Sciatic nerve (tissue), 2 donors: ENCODE data around the gene KLF5. TPM values are rescaled to one million over a fixed set of nuclear protein-coding genes. Genes with fewer than 3 reads are reported as not detected.
A peak's percentile ranks its signal among the peaks of the same experiment; 100 is the strongest.
"Not testable (repeated sequence)": the region's sequence is repeated elsewhere in the genome, so short reads cannot be mapped to it uniquely, and the experiment has no call there.

Experiments
- ATAC-seq: fragments of 200-7000 bp; cut with Tn5 transposase; one replicate; pipeline ENCODE4 v1.9.1; 2020; ENCODE audit warnings: mild to moderate bottlenecking, moderate library complexity
- DNase-seq: peaks from one replicate; pipeline ENCODE4 v3.0.0-alpha.2; 2020; ENCODE audit warnings: low spot score
- intact Hi-C: fragments of 100-400 bp; cut with DNase I; formaldehyde crosslinking; loops from one replicate; pipeline ENCODE4 v1.14.2; 2022
- total RNA-seq: library from RNA; stranded (reverse); fragmentation: NEBNext Ultra II Directional; extraction: Animal tissue kit (Norgen Biotek cat#: 25700); gene quantifications from one replicate; pipeline ENCODE4 v1.2.1, GENCODE V29; 2021
- donor health status: DM: no; HTN: no; CAD: no.
- donor health status: DM: no; HTN: no; CAD: no.

Gene KLF5
- total RNA-seq, 1 donor from 2014 or later: 83.6 TPM

DNA sequence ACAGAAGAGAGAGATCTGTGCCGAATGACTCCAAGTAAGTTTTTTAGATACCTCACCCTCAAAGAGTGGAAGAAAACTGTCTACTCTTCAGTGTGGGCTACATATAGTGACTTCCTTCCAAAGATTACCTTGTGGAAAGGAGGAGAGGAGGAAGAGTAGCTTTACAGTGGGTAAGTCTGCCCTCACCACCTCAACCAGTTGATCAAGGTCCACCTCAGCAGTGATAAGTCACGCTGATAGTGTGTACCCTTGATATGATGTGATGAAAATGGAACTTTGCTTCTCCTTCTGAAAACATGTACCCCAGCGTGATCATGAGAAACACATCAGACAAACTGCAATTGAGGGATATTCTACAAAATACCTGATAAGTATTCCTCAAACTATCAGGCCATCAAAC, 20.6 kb downstream of the KLF5 start:
- intact Hi-C loops: no loop called here
- DNase-seq: no peak

DNA sequence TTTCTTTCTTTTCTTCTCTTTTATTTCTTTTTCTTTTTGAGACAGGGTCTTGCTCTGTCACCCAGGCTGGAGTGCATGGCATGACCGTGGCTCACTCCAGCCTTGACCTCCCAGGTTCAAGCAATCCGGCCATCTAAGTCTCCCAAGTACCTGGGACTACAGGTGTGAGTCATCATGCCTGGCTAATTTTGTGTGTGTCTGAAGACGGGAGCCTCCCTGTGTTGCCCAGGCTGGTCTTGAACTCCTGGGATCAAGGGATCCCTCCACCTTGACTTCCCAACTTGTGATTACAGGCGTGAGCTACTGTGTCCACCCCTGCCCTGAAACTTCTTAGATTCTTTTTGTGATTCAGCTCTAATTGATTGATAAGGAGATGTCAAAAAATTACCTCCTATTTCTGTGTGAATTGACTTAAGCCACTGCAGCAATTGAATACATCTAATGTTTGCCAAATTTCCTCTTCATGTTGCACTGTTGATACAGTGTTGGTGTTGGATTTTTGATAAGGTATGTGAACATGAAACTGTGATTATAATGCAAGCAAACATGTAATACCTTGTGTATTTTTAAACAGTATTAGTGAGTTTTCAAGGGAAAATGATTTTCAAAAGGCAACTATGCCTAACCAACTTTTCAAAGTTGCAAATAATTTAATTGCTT, 22.6 kb downstream of the KLF5 start:
- no peak for ATAC-seq
- intact Hi-C loops: no loop called here
- DNase-seq: no peak

More for the DNA sequence above, 20.6 kb downstream of the KLF5 start:
- ATAC-seq: peak; percentile 14

GRCh38 chr13:73082471-73082870, 23.7 kb downstream of the KLF5 start:
- DNase-seq (no peak), ATAC-seq (no peak)
- intact Hi-C loops: no loop called here

GRCh38 chr13:73082895-73083294, 24.1 kb downstream of the KLF5 start:
- DNase-seq (no peak), ATAC-seq (no peak)
- intact Hi-C loops: no loop called here

GRCh38 chr13:73088332-73088935, 29.6 kb downstream of the KLF5 start:
- no peak for ATAC-seq
- no peak for DNase-seq
- intact Hi-C loops: no loop called here

DNA sequence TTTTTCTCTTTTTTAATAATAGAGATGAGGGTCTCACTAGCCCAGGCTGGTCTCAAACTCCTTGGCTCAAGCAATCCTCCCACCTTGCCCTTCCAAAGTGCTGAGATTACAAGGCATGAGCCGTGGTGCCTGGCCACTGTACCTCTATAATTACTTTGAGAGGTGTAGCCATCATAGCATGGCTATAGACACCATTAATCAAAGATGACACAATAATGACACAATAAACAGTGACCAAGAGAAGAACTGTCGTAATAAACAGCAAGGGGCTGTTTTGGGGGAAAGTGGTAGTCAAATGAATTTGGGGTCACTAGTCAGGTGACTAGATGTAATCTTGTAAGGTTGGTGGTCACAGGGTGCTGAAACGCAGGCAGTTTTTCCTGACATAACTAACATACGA, 30.4 kb downstream of the KLF5 start:
- intact Hi-C loops: no loop called here
- no peak for DNase-seq
- ATAC-seq: no peak

DNA sequence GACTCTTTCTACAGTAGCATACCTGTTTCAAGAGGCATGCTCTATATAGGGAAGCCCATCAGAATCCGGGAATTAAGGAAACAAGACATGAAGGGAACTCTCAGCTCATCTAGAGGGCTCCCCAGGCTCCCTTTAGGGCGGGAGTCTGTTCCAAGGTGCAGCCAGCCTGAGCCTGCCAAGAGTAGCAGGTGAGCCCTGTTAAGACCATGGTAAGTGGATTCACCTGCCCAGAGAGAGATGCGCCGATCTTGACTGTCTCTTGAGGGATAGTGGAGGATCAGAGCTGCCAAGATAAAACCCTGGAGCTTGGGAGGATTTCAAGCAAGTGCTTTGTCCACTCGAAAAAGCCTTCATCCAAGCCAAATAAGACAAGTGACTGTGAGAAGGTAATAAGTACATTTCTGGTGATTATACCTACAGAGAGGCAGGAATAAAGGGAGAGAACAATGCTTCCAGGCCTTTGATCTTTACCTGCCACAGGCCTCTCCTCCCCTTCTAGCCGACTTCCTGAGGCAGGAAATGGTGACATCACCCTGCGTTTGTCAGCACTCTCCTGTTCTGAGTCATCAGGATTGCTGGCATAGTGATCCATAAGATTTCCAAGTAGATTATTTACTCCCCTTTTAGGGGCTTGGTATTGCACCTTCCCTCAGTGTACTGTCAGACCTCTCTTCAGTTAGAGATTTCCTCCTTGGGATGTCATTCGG, 31.5 kb downstream of the KLF5 start:
- DNase-seq (no peak), ATAC-seq (no peak)
- intact Hi-C loops: no loop called here

- DNase-seq (no peak), ATAC-seq (no peak)
- intact Hi-C loops: no loop called here
These were observed 32.0 kb downstream of the KLF5 start for GRCh38 chr13:73090823-73091187.

GRCh38 chr13:73092829-73093228, 34.0 kb downstream of the KLF5 start:
- ATAC-seq (no peak), DNase-seq (no peak)
- intact Hi-C loops: no loop called here

DNA sequence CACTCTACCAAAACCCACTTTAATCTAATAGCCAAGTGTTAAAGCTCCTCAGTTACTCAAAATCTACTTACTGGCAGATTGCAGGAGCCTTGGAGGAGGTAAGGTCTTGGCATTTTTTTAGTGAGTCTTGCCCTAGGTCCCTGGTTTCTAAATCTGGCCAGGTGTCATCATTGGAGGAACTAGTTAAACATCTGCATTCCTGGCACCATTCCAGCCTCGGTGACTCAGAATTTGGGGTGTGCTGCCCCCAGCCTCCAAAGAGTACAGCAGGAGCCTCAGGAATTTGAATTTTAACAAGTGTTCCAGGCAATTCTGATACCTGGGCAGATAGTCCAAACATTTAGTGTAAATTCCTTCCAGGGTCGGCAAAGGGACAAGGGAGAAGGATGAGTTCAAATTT, 37.4 kb downstream of the KLF5 start:
- DNase-seq: no peak
- ATAC-seq: no peak
- intact Hi-C loops: no loop called here

GRCh38 chr13:73096638-73097037, 37.8 kb downstream of the KLF5 start:
- DNase-seq (no peak), ATAC-seq (no peak)
- intact Hi-C loops: no loop called here

- DNase-seq, intact Hi-C loops, ATAC-seq: not testable (repeated sequence)
These were observed 42.0 kb downstream of the KLF5 start for GRCh38 chr13:73100781-73101180.

DNA sequence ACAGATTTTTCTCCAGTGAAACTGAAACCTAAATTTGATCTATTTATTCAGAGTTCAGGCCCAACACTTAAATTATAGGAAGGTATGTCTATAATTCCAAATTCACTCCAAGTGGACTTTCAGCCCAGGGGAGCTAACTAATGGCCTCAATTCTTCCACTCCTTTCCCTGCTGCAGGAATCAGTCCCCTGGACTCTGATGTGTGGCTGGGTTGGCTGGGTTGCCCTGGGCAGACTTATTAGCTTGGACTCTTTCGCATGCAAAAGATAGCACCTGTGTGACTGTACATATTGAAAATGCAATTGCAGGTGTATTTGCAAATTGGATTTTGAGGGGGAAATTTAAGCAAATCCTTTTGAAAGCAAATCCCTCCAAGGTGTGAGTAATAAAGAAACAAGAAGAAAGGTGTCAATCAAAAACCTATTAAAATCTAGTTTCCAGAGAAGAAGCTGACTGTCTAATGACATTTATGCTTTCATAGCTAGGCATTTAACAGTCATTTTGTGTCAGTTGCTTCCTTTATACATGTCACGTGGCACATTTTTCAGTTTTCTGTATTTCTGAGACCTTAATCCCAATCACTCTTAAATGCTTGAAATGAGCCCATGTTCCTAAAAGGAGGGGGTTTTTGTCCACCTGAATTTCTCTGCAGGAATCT, 42.7 kb downstream of the KLF5 start:
- DNase-seq: no peak
- intact Hi-C loops: no loop called here

GRCh38 chr13:73103238-73103637, 44.4 kb downstream of the KLF5 start:
- ATAC-seq (no peak), DNase-seq (no peak)
- intact Hi-C loops: no loop called here

More for the DNA sequence above, 42.7 kb downstream of the KLF5 start:
- no peak for ATAC-seq

DNA sequence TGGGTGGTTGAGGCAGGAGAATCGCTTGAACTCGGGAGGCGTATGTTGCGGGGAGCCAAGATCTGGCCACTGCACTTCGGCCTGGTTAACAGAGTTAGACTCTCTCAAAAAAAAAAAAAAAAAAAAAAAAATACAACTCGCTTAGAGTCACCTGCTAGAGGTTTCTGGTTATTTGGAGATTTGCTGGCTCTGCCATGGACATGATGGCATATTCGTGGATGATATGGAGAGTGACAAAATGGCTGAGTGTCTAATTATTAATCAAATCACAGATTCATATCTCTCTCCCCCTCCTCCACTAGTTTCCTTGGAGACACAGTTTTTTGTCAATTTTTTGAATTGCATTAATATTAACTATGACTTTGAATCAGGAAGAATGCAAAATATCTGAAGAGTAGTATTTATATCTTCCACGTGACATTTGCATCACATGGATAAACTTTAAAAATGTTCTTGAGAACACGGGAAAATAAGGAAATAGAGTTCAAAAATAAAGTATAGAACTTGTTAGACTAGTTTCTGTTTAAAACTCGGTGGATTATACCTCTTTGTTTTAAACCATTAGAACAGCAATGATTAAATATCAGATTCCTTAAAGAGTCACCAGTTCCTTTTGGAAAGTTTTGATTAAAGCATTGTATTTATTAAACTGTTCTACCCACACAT, 47.8 kb downstream of the KLF5 start:
- intact Hi-C loops: no loop called here
- DNase-seq (no peak), ATAC-seq (no peak)

GRCh38 chr13:73107481-73107880, 48.7 kb downstream of the KLF5 start:
- intact Hi-C loops: no loop called here
- no peak for DNase-seq
- no peak for ATAC-seq

DNA sequence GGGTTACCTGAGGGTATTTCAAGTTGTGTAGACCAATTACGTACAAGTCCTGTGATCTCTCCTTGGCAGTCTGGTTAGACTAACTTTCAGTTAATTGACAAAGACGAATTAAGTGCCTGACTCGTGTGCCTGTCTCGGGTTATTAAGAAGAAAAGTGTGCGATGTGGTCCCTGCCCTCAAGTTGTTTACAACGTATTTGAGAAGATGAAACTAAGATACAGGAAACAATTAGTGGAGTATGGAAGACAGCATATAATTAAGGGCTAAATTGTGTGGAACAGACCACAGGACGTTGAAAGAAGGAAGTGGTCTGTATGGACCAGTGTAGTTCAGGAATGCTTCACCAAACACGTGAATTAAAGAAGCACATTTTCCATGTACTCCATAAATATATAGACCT, 49.2 kb downstream of the KLF5 start:
- no peak for DNase-seq
- ATAC-seq: no peak
- intact Hi-C loops: no loop called here

GRCh38 chr13:73109288-73109899, 50.6 kb downstream of the KLF5 start:
- ATAC-seq (no peak), DNase-seq (no peak)
- intact Hi-C loops: no loop called here

DNA sequence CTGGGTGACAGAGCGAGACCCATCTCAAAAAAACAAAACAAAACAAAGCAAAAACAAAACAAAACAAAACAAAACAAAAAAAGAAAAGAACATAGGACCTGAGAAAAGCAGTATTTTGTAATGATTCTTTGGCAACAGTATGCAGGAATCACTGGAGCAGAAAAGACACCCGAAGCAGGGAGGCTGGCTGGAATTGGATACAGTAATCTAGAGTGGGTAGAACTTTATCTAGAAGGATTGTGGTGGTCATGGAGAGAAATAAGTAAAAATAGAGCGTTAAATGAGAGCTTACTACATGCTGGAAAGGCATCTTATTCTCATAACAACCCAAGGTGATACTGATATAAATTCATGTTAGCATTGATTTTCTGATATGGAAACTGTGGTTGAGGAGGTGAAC, 51.2 kb downstream of the KLF5 start:
- ATAC-seq (peak; percentile 71), DNase-seq (no peak)
- intact Hi-C loops: no loop called here
